GM19351 (cell line): ENCODE results near the gene IFNA17.
A peak's percentile ranks its signal among the peaks of the same experiment; 100 is the strongest.
"Not testable (repeated sequence)": the region's sequence is repeated elsewhere in the genome, so short reads cannot be mapped to it uniquely, and the experiment has no call there.

Experiments
- ATAC-seq: cut with Tn5 transposase; IDR thresholded peaks from one replicate; pipeline ENCODE4 v1.9.1; 2021; ENCODE audit warnings: mild to moderate bottlenecking, moderate library complexity; ENCODE audit not compliant: unreplicated experiment

IFNA17 gene

GRCh38 chr9:21212160-21212559, 15.9 kb downstream of the IFNA17 start:
- ATAC-seq, result not testable (repeated sequence)

- ATAC-seq, result not testable (repeated sequence)
Observed at GRCh38 chr9:21210782-21211181, 17.2 kb downstream of the IFNA17 start.

- no peak for ATAC-seq
Observed at GRCh38 chr9:21210311-21210710, 17.7 kb downstream of the IFNA17 start.

GRCh38 chr9:21207043-21207442, 21.0 kb downstream of the IFNA17 start, which contains the start of gene IFNA10:
TSS of gene IFNA10 (minus strand) at chr9:21207143. CDS start at chr9:21207097, 46 bp downstream.
- ATAC-seq, result not testable (repeated sequence)

- ATAC-seq, result no peak
Observed at GRCh38 chr9:21205204-21205603, 22.8 kb downstream of the IFNA17 start.

- not testable (repeated sequence) for ATAC-seq
Observed at GRCh38 chr9:21202105-21202504, 25.9 kb downstream of the IFNA17 start, which contains the start of gene IFNA7. TSS of gene IFNA7 (minus strand) at chr9:21202205. CDS start at chr9:21202165, 40 bp downstream.

- ATAC-seq, result peak; percentile 96
Observed at GRCh38 chr9:21194867-21195776, 32.9 kb downstream of the IFNA17 start.

- ATAC-seq, result not testable (repeated sequence)
Observed at GRCh38 chr9:21187487-21187886, 40.5 kb downstream of the IFNA17 start, which contains the start of gene IFNA4. TSS of gene IFNA4 (minus strand) at chr9:21187587. CDS start at chr9:21187531, 56 bp downstream.

- peak; percentile 97 for ATAC-seq
Observed at GRCh38 chr9:21182810-21183736, 44.9 kb downstream of the IFNA17 start.
